Activated T-helper 1 cell treated with anti-CD3 and anti-CD28 coated beads, Interleukin-2, amount 50 U/mL, for 16 hours (primary cell): ENCODE results near the gene WASHC1.
"Not testable (repeated sequence)": the region's sequence is repeated elsewhere in the genome, so short reads cannot be mapped to it uniquely, and the experiment has no call there.

Source experiments
- DNase-seq, 2 donors: peaks; one replicate each; pipeline ENCODE4 v3.0.0-alpha.2; 2020; ENCODE audit warnings: low read depth in 1 of 2, low spot score in 1 of 2

Gene WASHC1

DNA sequence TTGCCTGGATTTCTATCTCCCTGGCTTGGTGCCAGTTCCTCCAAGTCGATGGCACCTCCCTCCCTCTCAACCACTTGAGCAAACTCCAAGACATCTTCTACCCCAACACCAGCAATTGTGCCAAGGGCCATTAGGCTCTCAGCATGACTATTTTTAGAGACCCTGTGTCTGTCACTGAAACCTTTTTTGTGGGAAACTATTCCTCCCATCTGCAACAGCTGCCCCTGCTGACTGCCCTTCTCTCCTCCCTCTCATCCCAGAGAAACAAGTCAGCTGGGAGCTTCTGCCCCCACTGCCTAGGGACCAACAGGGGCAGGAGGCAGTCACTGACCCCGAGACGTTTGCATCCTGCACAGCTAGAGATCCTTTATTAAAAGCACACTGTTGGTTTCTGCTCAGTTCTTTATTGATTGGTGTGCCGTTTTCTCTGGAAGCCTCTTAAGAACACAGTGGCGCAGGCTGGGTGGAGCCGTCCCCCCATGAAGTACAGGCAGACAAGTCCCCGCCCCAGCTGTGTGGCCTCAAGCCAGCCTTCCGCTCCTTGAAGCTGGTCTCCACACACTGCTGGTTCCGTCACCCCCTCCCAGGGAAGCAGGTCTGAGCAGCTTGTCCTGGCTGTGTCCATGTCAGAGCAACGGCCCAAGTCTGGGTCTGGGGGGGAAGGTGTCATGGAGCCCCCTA, 15.0 kb downstream of the WASHC1 start:
- not testable (repeated sequence) for DNase-seq

DNA sequence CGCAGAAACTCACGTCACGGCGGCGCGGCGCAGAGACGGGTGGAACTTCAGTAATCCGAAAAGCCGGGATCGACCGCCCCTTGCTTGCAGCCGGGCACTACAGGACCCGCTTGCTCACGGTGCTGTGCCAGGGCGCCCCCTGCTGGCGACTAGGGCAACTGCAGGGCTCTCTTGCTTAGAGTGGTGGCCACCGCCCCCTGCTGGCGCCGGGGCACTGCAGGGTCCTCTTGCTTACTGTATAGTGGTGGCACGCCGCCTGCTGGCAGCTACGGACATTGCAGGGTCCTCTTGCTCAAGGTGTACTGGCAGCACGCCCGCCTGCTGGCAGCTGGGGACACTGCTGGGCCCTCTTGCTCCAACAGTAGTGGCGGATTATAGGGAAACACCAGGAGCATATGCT, 18.1 kb downstream of the WASHC1 start:
- DNase-seq: peak; percentile 13 to 44

DNA sequence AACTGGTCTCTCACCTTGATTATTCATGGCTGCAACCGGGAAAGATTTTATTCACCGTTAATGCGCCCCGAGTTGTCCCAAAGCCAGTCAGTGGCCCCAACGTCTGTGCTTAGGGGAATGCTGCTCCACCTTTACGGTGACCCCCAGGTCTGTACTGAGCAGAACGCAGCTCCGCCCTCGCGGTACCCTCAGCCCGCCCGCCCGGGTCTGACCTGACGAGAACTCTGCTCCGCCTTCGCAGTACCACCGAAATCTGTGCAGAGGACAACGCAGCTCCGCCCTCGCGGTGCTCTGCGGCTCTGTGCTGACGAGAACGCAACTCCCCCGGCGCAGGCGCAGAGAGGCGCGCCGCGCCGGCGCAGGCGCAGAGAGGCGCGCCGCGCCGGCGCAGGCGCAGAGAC, 18.6 kb downstream of the WASHC1 start:
- DNase-seq: not testable (repeated sequence)

DNA sequence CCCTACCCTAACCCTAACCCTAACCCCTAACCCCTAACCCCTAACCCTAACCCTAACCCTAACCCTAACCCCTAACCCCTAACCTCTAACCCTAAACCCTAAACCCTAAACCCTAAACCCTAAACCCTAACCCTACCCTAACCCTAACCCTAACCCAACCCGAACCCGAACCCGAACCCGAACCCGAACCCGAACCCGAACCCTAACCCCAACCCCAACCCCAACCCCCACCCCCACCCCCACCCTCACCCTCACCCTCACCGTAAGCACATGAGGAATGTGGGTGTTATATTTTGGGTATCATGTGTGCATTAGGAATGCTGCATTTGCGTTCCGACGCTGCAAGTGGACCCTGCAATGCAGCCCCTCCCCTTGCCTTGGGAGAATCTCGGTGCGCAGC, 19.0 kb downstream of the WASHC1 start:
- DNase-seq: not testable (repeated sequence)
